Measurements from ENCODE around the gene LMX1A.

- peak; percentile 99 for TF ChIP-seq CTCF (IDR thresholded peaks at IDR 0.05)
- TF ChIP-seq ZFX (IDR thresholded peaks at IDR 0.05; ENCODE audit: borderline replicate concordance): no peak
Measured at GRCh38 chr1:165392634-165393571, 36.4 kb upstream of the LMX1A start.

All from 22Rv1 (cell line).